H9 (cell line): ENCODE data around the gene SPOUT1. TPM values are rescaled to one million over a fixed set of nuclear protein-coding genes. Genes with fewer than 3 reads are reported as not detected.
A peak's percentile ranks its signal among the peaks of the same experiment; 100 is the strongest.
"Not testable (repeated sequence)": the region's sequence is repeated elsewhere in the genome, so short reads cannot be mapped to it uniquely, and the experiment has no call there.

Experiments
- DNase-seq: peaks from one replicate; pipeline ENCODE4 v3.0.0-alpha.2; 2017
- H2AFZ ChIP-seq: one replicate; pipeline ENCODE4 v1.6.1; 2013; ENCODE audit warnings: mild to moderate bottlenecking, low read length, control low read depth, moderate library complexity
- H2AK5ac ChIP-seq: 2 replicates; pipeline ENCODE4 v1.6.1; 2013; ENCODE audit warnings: low read length, control low read depth, mixed read lengths; ENCODE audit not compliant: insufficient read length
- H2BK120ac ChIP-seq: one replicate; pipeline ENCODE4 v1.6.1; 2013; ENCODE audit warnings: low read depth, mild to moderate bottlenecking, low read length, control low read depth, inconsistent platforms; ENCODE audit not compliant: poor library complexity, severe bottlenecking
- H2BK12ac ChIP-seq: 2 replicates; pipeline ENCODE4 v1.6.1; 2013; ENCODE audit warnings: low read length, control low read depth, mixed read lengths, low read depth; ENCODE audit not compliant: insufficient read length
- H2BK15ac ChIP-seq: 2 replicates; pipeline ENCODE4 v1.6.1; 2013; ENCODE audit warnings: low read depth, low read length, control low read depth
- H2BK20ac ChIP-seq: one replicate; pipeline ENCODE4 v1.6.1; 2013; ENCODE audit warnings: low read depth, mild to moderate bottlenecking, low read length, control low read depth, inconsistent platforms; ENCODE audit not compliant: poor library complexity, severe bottlenecking
- H2BK5ac ChIP-seq: 2 replicates; pipeline ENCODE4 v1.6.1; 2013; ENCODE audit warnings: low read length, control low read depth, mixed read lengths; ENCODE audit not compliant: insufficient read length
- H3K14ac ChIP-seq: 2 replicates; pipeline ENCODE4 v1.6.1; 2013; ENCODE audit warnings: low read length, control low read depth; ENCODE audit not compliant: insufficient read depth
- H3K18ac ChIP-seq: 2 replicates; pipeline ENCODE4 v1.6.1; 2013; ENCODE audit warnings: low read depth, mild to moderate bottlenecking, mixed read lengths, low read length, control low read depth; ENCODE audit not compliant: insufficient read length
- H3K23ac ChIP-seq: 2 replicates; pipeline ENCODE4 v1.6.1; 2013; ENCODE audit warnings: low read length, control low read depth, mixed read lengths, low read depth; ENCODE audit not compliant: insufficient read length
- H3K23me2 ChIP-seq: 2 replicates; pipeline ENCODE4 v1.6.1; 2013; ENCODE audit warnings: low read depth, mild to moderate bottlenecking, mixed read lengths, low read length, control low read depth; ENCODE audit not compliant: insufficient read length, poor library complexity, severe bottlenecking
- H3K27ac ChIP-seq: 2 replicates; pipeline ENCODE4 v1.5.1; 2013; ENCODE audit warnings: low read length, control low read depth, mixed read lengths, low read depth; ENCODE audit not compliant: insufficient read length
- H3K27me3 ChIP-seq: 2 replicates; pipeline ENCODE4 v1.6.1; 2013; ENCODE audit warnings: low read length, control low read depth, inconsistent platforms; ENCODE audit not compliant: insufficient read depth
- H3K4ac ChIP-seq: 2 replicates; pipeline ENCODE4 v1.6.1; 2013; ENCODE audit warnings: low read depth, mild to moderate bottlenecking, control low read depth, inconsistent platforms, low read length, moderate library complexity
- H3K4me1 ChIP-seq: 2 replicates; pipeline ENCODE4 v1.6.1; 2013; ENCODE audit warnings: low read length, control low read depth, inconsistent platforms; ENCODE audit not compliant: insufficient read depth
- H3K4me2 ChIP-seq: 2 replicates; pipeline ENCODE4 v1.6.1; 2013; ENCODE audit warnings: low read length, control low read depth, mixed read lengths; ENCODE audit not compliant: insufficient read length, insufficient read depth
- H3K56ac ChIP-seq: 2 replicates; pipeline ENCODE4 v1.6.1; 2013; ENCODE audit warnings: low read depth, mild to moderate bottlenecking, mixed read lengths, low read length, control low read depth; ENCODE audit not compliant: insufficient read length
- H3K79me1 ChIP-seq: 2 replicates; pipeline ENCODE4 v1.6.1; 2013; ENCODE audit warnings: low read depth, mild to moderate bottlenecking, moderate library complexity, low read length, control low read depth, inconsistent platforms; ENCODE audit not compliant: insufficient read depth, poor library complexity, severe bottlenecking
- H3K79me2 ChIP-seq: 2 replicates; pipeline ENCODE4 v1.6.1; 2013; ENCODE audit warnings: low read length, control low read depth, inconsistent platforms; ENCODE audit not compliant: insufficient read depth
- H3K9ac ChIP-seq: 2 replicates; pipeline ENCODE4 v1.6.1; 2013; ENCODE audit warnings: low read length, control low read depth, mixed read lengths; ENCODE audit not compliant: insufficient read length; ENCODE audit errors: extremely low read depth
- H3K9me3 ChIP-seq: one replicate; pipeline ENCODE4 v1.6.1; 2013; ENCODE audit warnings: low read depth, low read length, inconsistent platforms; ENCODE audit not compliant: control insufficient read depth
- H3T11ph ChIP-seq: one replicate; pipeline ENCODE4 v1.6.1; 2013; ENCODE audit warnings: mild to moderate bottlenecking, low read length, control low read depth, inconsistent platforms
- H4K20me1 ChIP-seq: one replicate; pipeline ENCODE4 v1.6.1; 2013; ENCODE audit not compliant: control insufficient read depth, insufficient read length, insufficient read depth
- H4K5ac ChIP-seq: 2 replicates; pipeline ENCODE4 v1.6.1; 2013; ENCODE audit warnings: low read depth, mild to moderate bottlenecking, mixed read lengths, low read length, control low read depth; ENCODE audit not compliant: insufficient read length
- H4K8ac ChIP-seq: replicated peaks from 2 replicates; pipeline ENCODE4 v1.6.1; 2013; ENCODE audit warnings: low read length, control low read depth, mixed read lengths, low read depth; ENCODE audit not compliant: insufficient read length
- H4K91ac ChIP-seq: 2 replicates; pipeline ENCODE4 v1.6.1; 2013; ENCODE audit warnings: low read depth, mild to moderate bottlenecking, moderate library complexity, mixed read lengths, low read length, control low read depth; ENCODE audit not compliant: insufficient read length
- H3K27ac Mint-ChIP-seq, 3 experiments: 2 replicates in 2 of 3; 3 replicates in 1 of 3; pipeline ENCODE4 v1.8.0; 2020 to 2021; ENCODE audit warnings: mixed read lengths in 3 of 3, mild to moderate bottlenecking in 1 of 3, moderate library complexity in 1 of 3
- H3K27me3 Mint-ChIP-seq: 2 replicates; pipeline ENCODE4 v1.8.0; 2021; ENCODE audit warnings: low read depth, mild to moderate bottlenecking, moderate library complexity, mixed read lengths
- H3K36me3 Mint-ChIP-seq, 3 experiments: 2 replicates in 2 of 3; 3 replicates in 1 of 3; pipeline ENCODE4 v1.8.0; 2020 to 2021; ENCODE audit warnings: low read depth in 3 of 3, mixed read lengths in 3 of 3; ENCODE audit not compliant: insufficient read depth in 1 of 3
- H3K4me1 Mint-ChIP-seq, 2 experiments: 2 replicates each; pipeline ENCODE4 v1.8.0; 2020; ENCODE audit warnings: mixed read lengths in 2 of 2
- H3K4me3 Mint-ChIP-seq, 2 experiments: 2 replicates in 1 of 2; 3 replicates in 1 of 2; pipeline ENCODE4 v1.8.0; 2020 to 2021; ENCODE audit warnings: mild to moderate bottlenecking in 2 of 2, mixed read lengths in 2 of 2, moderate library complexity in 1 of 2
- H3K9me3 Mint-ChIP-seq, 2 experiments: 2 replicates in 1 of 2; 3 replicates in 1 of 2; pipeline ENCODE4 v1.8.0; 2020; ENCODE audit warnings: mild to moderate bottlenecking in 2 of 2, mixed read lengths in 2 of 2, moderate library complexity in 1 of 2
- WGBS: extraction: QIAGEN DNeasy Blood & Tissue Kit; methylation state at CpG from one replicate; pipeline ENCODE4 v1.1.7; 2013; ENCODE audit warnings: missing lambda C conversion rate, low lambda C conversion rate, mixed read lengths; ENCODE audit not compliant: insufficient read length; ENCODE audit errors: extremely low coverage; 5-methylcytosine and 5-hydroxymethylcytosine counted together
- total RNA-seq: library from RNA; stranded (reverse); gene quantifications from 2 replicates; pipeline ENCODE4 v1.2.1, GENCODE V29; 2021
- TF ChIP-seq, protein P1 (sequence below): fragments of 200-600 bp; sonication (generic); conservative IDR thresholded peaks from 3 replicates; pipeline ENCODE4 v1.8.0; 2021; ENCODE audit warnings: antibody characterized with exemption, mild to moderate bottlenecking

SPOUT1 gene
- total RNA-seq, 1 experiment from 2014 or later = 86.3 TPM

DNA sequence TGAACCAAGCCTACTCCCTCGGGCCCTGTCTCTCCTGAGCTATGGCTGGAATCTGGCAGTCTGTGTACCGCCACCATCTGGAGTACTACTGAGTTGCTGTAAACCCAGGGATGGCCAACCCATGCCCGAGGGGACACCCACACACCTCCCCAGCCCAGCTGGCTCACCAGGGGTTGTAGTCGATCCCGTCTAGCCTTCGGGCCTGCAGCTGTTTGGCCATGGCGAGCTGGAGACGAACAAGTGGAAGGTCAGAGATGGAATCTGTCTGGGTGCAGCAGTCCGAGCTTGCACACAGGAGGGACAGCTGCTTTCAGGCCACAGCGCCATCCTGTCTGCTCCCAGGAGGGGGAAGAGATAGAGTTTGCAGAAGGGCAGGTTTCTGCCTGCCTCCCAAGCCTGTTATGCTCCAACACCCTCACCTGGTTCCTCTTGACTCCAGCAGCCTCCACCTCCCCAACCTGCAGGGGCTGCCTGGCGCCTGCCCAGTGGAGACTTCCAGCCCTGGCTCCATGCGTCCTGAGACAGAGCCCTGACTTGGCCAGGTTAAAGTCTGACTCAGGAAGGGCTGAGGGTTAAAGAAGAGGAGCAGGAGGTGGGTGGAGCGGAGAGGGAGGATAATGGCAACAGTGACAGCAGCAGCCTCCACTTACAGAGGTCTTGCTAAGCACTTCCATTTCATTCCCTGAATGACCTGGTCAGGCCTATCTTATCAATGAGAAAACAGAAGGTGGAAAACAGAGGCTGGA, 15.8 kb upstream of the SPOUT1 start:
- H4K5ac ChIP-seq = no peak overlapping the region
- no peak overlapping the region for H3K4ac ChIP-seq
- no CpG with 5 or more reads among the region's 13 CpGs for WGBS
- H3K14ac ChIP-seq = no peak overlapping the region
- no peaks in the 10 kb centered on the region for H3K9me3 ChIP-seq
- TF ChIP-seq, protein P1, sequence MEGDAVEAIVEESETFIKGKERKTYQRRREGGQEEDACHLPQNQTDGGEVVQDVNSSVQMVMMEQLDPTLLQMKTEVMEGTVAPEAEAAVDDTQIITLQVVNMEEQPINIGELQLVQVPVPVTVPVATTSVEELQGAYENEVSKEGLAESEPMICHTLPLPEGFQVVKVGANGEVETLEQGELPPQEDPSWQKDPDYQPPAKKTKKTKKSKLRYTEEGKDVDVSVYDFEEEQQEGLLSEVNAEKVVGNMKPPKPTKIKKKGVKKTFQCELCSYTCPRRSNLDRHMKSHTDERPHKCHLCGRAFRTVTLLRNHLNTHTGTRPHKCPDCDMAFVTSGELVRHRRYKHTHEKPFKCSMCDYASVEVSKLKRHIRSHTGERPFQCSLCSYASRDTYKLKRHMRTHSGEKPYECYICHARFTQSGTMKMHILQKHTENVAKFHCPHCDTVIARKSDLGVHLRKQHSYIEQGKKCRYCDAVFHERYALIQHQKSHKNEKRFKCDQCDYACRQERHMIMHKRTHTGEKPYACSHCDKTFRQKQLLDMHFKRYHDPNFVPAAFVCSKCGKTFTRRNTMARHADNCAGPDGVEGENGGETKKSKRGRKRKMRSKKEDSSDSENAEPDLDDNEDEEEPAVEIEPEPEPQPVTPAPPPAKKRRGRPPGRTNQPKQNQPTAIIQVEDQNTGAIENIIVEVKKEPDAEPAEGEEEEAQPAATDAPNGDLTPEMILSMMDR = peak; percentile 47; the same call in 2 of the 3 replicates
- Mint-ChIP-seq H3K27ac (peak overlapping the region in 1 of 3 experiments; percentile 87; a peak in 2 of 7 replicates), H3K27me3 (no peaks in the 10 kb centered on the region), H3K36me3 (peaks cover 14 to 18% (median 17%) of the 10 kb centered on the region in 3 experiments; a peak in 6 of 7 replicates), H3K9me3 (peaks cover 9% of the 10 kb centered on the region in 2 experiments), H3K4me3 (no peak overlapping the region), H3K4me1 (peaks cover 4 to 5% of the 10 kb centered on the region in 2 experiments; a peak in 2 of 4 replicates)
- no peaks in the 10 kb centered on the region for H3K4me1 ChIP-seq
- H2BK20ac ChIP-seq = no peak overlapping the region
- H3T11ph ChIP-seq = no peak overlapping the region
- no peak overlapping the region for H3K18ac ChIP-seq
- H3K56ac ChIP-seq = no peak overlapping the region
- H3K4me2 ChIP-seq = no peak overlapping the region
- H2AFZ ChIP-seq = no peak overlapping the region
- no peaks in the 10 kb centered on the region for H4K20me1 ChIP-seq
- no peaks in the 10 kb centered on the region for H3K79me2 ChIP-seq
- no peak overlapping the region for H2BK12ac ChIP-seq
- H2AK5ac ChIP-seq = no peak overlapping the region
- H3K9ac ChIP-seq = no peak overlapping the region
- H3K79me1 ChIP-seq = no peaks in the 10 kb centered on the region
- no peaks in the 10 kb centered on the region for H3K27me3 ChIP-seq
- H4K91ac ChIP-seq = no peak overlapping the region
- H3K23ac ChIP-seq = no peak overlapping the region
- no peak overlapping the region for H4K8ac ChIP-seq
- H2BK15ac ChIP-seq = no peak overlapping the region
- H3K23me2 ChIP-seq = no peaks in the 10 kb centered on the region
- no peak overlapping the region for H2BK120ac ChIP-seq
- peak; percentile 62 for DNase-seq
- H2BK5ac ChIP-seq = no peak overlapping the region
- no peak overlapping the region for H3K27ac ChIP-seq

DNA sequence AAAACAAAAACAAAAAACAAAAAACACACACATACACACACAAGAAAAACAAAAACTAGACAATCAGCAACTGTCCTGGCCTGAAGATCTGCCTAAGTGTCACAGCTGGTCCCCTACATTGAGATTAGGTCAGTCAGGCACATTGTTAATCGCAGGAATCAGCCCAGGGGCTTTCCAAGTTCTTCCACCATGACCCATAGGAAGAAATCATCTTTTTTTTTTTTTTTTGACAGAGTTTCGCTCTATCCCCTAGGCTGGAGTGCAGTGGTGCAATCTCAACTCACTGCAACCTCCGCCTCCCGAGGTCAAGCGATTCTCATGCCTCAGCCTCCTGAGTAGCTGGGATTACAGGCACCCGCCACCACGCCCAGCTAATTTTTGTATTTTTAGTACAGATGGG, 13.6 kb upstream of the SPOUT1 start:
- H3K4ac ChIP-seq, H3K9me3 Mint-ChIP-seq, H3K56ac ChIP-seq: not testable (repeated sequence)

More for the DNA sequence above, 13.6 kb upstream of the SPOUT1 start:
- not testable (repeated sequence) for H3K79me1 ChIP-seq, H3K4me1 ChIP-seq, H3K23ac ChIP-seq, H3K27me3 Mint-ChIP-seq, H2BK20ac ChIP-seq, H2BK15ac ChIP-seq, H3K79me2 ChIP-seq, H2AK5ac ChIP-seq, H4K20me1 ChIP-seq, H2AFZ ChIP-seq, H3K27ac ChIP-seq, H4K8ac ChIP-seq, H3K9me3 ChIP-seq, H3K27me3 ChIP-seq, H4K5ac ChIP-seq, H2BK5ac ChIP-seq, H3T11ph ChIP-seq, H2BK12ac ChIP-seq, H3K4me3 Mint-ChIP-seq, H3K4me1 Mint-ChIP-seq, H3K27ac Mint-ChIP-seq, H3K14ac ChIP-seq, H3K9ac ChIP-seq, DNase-seq, H3K18ac ChIP-seq, H3K4me2 ChIP-seq, H3K23me2 ChIP-seq, H2BK120ac ChIP-seq, H4K91ac ChIP-seq
- peaks cover 8 to 21% (median 10%) of the 10 kb centered on the region in 3 experiments; a peak in 5 of 7 replicates for H3K36me3 Mint-ChIP-seq
- WGBS = no CpG with 5 or more reads among the region's 7 CpGs
